Stimulated activated CD4-positive, alpha-beta T cell treated with anti-CD3 and anti-CD28 coated beads, Interleukin-2, amount 100 ng/mL, for 4 hours (primary cell): ENCODE data around the gene MACF1.
A peak's percentile ranks its signal among the peaks of the same experiment; 100 is the strongest.
"Not testable (repeated sequence)": the region's sequence is repeated elsewhere in the genome, so short reads cannot be mapped to it uniquely, and the experiment has no call there.

Experiments
- DNase-seq: peaks from one replicate; pipeline ENCODE4 v3.0.0-alpha.2; 2020; ENCODE audit warnings: low read depth

The MACF1 gene

DNA sequence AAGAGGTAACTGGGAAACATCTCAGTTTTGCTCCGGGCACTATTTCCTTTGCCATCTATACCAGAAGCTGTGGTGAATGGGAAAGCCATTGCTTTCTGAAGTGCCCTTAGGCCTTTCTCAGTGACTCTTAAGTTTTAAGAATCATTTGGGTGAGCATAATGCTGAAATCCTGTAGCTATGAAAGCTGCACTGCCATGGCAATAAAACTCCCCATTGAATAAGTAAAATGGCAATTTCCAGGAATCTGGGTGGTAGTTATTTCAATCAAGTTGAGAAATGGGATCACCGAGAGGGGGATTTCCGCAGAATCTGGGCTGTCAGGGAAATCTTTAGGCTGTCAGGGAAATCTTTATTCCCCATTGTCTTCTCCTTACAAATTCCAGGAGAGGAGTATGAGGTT, 26.8 kb upstream of the MACF1 start:
- no peak for DNase-seq

DNA sequence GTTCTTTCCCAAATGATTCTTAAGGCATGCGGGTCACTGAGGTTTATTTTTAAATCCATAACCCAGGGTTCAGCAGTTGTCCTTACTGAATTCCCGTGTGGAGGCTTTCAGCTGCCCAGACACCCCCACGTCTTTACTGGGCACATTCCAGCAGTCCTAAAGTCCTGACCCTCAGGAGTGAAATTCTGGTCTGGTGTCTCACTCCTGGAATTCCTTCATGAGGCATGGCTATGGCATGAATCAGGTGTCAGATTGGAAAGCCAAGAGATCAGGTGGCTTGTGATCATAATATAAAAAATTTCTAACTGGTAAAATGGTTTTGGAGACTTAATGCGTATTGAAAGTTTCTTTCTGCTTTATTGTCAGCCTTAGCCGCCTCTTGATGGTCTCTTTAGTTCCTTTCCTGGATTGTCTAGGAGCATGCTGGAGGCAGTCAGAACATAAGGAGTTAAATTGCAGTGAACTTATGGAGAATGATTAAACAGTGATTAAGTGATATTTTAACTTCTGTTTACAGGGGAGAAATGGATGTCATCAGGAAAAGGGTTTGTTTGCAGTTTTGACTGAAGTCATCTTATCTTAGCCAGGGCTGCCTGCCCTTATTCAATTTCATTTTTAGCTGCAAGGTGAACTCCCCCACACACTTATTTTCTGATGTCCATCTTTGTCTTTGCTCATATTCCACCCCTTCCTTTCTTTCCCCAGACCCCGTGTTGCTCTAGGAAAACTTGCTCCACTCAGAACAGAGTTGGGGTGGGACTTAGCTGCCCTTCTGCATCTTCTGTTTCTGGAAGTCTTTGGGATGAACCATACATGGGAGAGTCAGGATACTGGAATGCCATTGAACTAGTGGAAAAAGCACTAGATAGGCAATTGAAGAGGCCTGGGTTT, 25.7 kb upstream of the MACF1 start:
- no peak for DNase-seq

DNA sequence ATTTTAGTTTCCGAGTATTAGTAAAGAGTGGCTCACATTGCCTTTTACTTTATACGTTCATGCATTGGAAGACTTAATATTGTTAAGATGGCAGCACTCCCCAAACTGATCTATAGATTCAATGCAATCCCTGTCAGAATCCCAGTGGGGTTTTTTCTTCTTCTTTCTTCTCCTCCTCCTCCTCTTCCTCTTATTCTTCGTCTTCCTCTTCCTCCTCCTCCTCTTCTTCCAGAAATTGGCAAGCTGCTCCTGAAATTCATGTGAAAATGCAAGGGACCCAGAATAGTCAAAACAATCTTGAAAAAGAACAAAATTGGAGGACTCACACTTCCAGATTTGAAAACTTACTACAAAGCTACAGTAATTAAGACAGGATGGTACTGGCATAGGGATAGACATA, 23.2 kb upstream of the MACF1 start:
- DNase-seq: no peak

DNA sequence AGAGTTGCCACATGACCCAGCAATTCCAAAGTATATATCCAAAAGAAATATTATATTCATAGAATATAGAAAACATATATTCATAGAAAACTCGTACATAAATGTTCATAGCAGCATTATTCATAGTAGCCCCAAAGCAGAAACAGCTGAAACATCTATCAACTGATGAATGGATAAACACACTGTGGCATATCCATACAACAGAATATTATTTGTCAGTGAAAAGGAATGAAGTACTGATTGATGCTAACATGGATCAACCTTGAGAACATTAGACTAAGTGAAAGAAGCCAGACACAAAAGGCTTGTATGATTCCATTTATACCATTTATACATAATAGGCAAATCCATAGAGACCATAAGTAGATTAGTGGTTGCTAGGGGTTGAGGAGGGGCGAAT, 21.7 kb upstream of the MACF1 start:
- DNase-seq: no peak

DNA sequence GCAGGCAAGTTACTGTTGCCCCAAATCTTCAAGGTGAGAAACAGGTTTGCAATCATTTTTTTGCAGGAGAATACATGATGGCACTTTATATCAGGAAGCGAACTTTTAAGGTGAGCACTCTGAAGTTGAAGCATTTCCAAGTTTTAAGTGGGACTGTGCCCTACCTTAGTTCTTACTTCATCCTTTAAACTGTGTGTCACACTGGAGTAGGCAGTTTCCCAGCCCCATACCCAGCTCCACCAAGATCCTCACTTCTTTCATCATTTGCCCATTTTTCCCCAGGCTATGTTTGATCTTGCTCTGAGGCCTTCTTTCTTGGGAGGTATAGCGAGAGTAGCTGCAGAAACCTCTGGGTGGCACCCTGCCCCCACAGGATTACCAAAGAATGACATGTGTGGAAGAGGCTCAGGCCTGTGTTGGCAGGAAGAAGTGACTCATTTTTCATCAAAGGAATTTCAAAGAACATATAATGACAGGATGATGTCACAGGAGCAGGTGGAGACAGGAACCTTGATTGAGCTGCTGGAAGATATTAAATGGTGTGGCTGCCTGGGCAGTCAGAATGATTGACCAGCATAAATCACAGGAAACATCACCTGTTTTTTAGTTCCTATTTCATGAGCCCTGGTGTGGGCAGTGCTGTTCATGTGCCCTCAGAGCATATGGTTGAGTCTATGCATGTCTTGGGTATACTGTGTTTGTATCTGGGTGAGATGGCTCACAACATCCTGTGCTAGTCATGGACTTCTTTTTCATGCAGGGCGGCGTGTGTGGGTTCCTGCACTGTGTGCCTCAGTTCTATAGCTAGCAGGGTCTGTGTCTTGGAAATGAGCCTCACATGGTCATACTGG, 20.8 kb upstream of the MACF1 start:
- peak; percentile 86 for DNase-seq

DNA sequence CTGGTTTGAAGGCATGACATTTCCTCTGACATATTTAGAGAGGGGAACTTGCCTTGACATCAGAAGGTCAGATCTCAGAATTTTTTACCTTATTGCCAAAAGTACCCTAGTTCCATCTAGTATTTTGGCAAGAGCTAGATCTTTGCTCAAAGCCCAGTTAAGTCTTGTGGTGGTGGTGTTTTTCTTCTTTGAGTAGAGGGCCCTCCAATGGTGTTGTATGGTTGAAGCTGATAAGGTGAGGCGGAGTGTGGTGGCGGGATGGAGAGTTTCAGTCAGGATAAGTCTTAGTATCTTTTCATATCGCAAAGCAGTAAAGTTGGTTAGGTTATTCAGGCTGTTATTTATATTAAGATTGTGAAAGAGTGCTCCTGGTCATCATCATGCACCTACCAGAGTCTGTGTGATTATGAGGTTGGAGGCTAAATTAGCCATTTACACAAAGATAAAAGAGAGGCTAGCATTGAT, 20.1 kb upstream of the MACF1 start:
- DNase-seq: no peak

DNA sequence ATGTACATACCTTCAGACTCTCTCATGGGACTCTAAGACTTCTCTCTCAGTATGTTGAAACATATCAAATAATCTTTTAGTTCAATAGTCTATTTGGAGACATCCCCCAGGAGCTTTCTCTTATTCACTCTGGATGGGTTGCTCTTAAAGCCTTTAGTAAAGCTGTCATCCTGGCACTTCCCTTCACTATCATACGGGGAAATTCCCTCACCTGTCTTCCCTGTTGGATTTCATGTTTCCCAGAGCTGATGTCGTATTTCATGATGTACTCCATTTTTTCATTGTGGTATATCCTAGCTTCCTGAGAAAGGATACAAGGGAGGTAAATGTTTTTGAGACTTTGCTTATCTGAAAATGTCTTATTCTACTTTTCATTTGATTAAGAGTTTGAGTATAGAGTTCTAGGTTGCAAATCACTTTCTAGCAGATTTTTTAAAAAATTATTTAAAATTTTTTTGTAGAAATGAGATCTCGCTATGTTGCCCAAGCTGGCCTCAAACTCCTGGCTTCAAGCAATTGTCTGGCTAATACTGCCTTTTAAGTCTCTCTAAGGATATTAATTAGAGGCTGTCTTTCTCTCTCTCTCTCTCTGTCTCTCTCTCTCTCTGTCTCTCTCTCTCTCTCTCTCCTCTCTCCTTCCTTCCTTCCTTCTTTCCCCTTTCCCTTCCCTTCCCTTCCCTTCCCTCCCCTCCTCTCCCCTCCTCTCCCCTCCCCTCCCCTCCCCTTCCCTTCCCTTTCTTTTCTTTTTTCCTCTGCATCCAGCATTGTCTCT, 17.0 kb upstream of the MACF1 start:
- DNase-seq: no peak

DNA sequence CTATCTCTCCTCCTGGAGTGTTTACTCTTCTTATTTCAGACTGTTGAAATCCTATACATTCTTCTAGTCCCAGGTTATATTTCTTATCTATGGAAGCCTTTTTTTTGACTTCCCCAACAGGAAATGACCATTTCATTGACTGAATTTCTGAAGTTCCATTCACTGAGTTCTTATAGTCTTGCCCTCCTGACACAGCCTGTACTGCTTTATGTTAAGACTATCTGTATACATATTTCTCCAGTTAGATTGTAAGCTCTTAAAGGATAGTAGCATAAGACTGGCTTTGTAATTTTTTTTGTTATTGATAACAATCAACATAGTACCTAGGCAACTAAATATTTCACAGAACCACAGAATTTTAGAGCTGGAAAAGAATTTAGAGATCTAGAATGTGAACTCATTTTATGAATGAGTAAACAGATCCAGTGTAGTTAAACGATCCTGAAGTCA, 14.9 kb upstream of the MACF1 start:
- no peak for DNase-seq

DNA sequence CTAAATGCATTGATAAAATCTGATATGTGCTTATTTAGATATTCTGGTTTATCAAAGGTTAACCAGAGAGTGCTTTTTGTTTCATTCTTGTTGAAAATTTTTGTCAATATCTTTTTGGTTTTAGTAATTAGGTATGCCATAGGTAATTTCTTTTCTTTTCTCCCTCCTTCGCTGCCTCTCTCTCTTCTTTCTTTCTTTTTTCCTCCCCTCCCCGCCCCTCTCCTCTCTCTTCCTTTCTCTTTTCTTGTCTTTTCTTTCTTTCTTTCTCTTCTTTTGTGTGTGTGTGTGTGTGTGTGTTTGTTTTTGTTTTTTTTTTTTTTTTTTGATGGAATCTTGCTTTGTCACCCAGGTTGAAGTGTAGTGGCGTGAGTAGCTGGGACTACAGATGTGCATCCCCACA, 14.4 kb upstream of the MACF1 start:
- no peak for DNase-seq

DNA sequence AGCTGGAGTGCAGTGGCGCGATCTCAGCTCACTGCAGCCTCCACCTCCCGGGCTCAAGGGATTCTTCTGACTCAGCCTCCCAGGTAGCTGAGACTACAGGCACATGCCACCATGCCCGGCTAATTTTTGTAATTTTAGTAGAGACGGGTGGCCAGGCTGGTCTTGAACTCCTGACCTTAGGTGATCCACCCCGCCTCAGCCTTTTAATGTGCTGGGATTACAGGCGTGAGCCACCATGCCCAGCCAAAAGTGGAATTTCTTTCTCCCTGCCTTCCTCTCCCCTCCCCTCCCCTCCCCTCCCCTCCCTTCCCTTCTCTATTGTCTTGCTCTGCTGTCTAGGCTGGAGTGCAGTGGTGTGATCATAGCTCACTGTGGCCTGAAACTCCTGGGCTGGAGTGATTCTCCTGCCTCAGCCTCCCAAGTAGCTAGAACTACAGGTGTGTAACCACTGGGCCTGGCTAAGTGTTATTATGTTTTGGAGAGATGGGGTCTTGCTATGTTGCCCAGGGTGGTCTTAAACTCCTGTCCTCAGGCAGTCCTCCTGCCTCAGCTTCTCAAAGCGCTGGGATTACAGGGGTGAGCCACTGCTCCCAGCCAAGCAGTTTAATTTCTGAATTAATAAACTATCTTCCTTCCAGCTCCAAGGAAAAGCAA, 10.0 kb upstream of the MACF1 start:
- DNase-seq: no peak

DNA sequence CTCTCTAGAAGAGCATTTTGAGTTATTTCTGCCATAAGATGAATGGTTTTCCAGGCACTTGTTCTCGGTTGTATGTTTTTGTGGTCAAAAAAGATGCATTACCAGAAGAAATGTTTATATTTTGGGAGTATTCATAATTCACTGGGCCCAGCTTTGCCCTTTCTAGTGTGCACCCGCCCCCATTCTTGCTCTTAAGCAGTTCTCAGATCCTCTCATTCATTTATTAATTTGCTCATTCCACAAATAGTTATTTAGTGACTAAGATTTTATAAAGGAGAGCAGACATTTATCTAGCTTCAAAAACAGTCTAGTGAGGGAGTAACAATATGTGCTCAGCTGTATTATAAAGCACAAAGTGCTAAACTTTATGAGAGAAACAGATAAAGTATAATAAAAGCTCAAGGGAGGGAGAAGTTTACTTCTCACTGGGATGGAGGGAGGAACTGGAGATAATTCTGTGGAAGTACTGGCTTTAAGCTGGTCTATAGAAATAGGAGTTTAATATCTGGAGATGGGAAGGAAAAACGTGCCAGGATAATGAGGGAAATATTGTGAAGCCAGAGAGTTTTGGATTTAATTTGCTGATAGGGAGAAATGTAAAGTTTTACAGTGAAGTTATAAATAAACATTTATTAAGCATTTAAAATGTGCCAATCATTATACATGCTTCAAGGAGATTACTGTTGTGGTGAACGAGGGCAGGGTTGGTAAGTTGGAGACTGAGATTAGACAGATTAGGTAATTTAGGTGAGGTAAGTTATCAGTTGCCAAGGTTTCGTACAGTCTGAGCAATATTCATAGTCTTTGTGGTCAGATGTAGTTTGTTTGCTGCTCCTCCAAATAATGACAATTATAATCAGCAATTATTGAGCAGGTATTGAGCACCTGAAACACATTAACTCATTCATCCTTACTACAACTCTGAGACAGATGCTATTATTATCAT, 9.1 kb upstream of the MACF1 start:
- DNase-seq: no peak

DNA sequence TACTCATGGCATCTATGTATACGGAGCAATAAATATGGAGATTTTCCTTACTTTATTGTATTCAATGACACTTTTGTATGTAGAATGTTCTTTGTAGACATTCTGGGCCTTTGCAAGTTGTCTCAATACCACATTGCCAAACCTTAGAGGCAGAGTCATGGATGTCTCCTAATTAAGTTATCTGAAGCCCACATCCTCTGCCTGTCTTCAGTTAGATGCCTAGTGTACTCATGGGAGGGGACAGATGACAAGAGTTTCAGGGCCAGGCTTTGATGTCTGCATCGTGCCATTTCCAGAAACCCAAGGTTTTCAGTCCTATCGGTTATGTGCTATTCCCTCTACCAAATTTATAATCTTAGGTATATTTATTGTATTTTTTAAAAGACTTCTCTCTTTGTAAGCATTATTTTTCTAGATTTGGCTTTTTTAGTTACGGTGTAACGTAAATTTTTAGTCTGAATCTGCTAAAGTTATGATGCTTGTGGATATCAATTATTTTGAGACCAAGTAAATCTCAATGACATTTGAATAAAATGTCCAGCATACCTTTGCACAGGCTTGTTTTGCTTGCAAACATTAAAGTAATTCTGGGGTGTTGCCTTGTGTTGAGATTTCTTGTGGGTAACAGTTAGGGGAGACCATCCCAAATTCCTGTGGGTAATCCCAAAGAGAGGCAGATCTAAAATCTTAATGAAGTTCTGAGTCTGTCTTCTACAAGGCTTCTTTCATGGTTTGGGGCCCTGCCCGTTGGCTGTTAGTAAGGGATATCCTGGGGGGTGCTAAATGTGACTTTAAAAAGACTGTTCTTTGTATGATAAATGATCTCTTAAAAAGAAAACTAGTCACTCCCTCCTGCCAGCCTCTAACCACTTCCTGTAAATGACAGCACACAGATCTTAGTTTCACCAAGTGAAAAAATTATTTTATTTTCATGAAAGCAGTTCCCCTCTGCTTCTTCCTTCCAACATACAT, 8.0 kb upstream of the MACF1 start:
- DNase-seq: no peak

DNA sequence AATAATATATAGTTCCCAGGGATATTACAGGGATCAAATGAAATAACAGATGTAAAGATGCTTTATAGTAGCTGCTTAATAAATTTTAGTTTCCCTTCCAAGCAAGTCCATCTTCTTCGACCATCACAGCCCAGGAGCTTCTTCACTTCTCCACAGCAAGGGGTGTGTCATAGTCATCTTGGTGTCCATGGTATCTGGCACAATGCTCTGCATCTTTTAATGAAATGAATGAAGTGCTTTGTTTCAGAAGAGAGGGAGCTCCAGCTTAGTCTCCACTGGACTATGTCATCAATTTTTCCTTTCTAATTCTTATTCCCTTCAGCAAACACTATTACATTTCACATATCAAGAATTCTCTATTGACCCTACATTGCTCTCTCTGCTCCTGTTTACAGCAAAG, 4.9 kb upstream of the MACF1 start:
- no peak for DNase-seq

DNA sequence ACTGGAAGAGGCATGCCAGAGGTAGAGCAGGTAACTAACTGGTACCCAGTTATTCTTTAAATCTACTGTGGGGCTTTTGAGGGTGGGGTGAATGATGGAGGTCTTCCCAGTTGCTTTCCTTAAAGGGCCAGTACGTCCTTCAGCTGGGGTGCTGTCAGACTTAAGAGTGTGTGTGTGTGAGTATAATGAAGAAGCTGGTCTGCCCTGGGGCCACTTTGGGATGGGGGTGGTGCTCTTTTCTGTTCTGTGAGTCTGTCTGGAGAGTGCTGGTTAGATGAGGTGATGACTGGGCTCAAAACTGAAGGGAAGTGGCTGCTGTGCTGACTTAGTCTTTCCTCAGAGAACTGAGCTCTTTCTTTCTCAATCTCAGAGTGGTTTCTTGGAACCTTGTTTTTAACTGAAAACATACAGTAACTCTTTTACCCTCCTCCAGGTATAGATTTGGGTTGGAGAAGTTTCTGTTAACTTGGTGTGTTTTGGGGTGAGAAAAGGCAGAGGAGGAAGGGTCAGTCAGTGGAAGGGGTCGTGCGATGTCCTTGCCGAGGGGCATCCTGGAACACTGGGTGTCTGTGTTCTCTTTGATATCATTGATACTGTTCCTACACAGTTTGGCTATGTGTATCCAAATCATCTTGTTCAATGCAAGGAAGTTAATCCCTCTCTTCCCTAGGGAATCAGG, 746 bp downstream of the MACF1 start:
- DNase-seq: peak; percentile 68

DNA sequence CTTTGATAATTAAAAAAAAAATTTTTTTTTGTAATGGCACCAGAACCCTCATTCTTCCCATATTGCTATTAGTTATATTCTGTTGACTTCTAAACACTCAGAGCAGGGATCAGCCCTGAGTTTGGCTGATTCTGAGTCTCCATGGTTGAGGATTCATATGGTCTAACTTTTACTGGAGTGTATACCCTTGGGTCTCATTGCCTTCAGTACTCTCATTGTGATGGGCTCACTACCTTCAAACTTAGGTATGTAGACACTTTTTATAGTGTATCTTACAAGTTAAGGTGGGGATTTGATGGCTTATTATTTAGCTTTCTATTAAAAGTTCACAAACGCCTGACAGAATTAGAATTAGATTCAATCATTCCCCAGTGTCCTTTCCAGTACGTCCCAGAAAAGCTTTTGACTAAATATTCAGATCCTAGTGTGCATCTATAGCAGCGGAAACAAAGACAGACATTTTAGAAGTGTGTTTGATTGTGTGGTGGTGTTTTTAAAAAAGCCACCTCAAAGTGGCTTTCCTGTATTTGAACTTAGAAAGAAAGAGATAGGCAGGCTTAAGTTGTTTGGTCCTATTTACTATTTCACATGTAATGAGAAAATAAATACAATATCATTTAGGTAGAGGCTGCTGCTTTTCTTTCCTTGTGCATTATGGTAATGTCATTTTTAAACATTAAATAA, 1.4 kb downstream of the MACF1 start:
- DNase-seq: no peak

DNA sequence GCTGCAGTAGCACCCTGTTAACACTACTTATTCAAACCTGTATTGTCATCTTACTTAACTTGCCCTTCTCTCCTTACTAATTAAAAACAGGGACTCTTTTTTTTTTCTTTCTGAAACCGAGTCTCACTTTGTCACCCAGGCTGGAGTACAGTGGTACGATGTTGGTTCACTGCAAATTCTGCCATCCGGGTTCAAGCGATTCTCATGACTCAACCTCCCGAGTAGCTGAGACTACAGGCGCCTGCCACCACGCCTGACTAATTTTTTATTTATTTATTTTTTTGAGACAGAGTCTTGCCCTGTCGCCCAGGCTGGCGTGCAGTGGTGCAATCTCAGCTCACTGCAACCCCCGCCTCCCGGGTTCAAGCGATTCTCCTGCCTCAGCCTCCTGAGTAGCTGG, 3.9 kb downstream of the MACF1 start:
- DNase-seq: not testable (repeated sequence)

DNA sequence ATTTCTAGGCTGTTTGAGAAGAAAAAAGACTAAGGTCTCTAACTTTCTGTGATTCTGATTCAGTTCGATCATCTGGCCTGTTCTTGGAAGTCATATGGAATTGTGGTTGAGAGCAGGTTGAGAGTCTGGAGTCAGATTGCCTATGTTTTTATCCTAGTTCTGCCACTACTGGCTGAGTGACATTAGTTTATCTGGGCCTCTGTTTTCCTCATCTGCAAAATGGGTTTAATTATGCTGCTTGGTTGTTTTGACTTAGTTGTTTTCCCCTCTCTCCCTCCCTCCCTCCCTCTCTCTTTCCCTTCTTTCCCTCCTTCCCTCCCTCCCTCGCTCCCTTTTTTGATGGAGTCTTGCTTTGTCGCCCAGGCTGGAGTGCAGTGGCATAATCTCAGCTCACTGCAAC, 6.2 kb downstream of the MACF1 start:
- DNase-seq: no peak

DNA sequence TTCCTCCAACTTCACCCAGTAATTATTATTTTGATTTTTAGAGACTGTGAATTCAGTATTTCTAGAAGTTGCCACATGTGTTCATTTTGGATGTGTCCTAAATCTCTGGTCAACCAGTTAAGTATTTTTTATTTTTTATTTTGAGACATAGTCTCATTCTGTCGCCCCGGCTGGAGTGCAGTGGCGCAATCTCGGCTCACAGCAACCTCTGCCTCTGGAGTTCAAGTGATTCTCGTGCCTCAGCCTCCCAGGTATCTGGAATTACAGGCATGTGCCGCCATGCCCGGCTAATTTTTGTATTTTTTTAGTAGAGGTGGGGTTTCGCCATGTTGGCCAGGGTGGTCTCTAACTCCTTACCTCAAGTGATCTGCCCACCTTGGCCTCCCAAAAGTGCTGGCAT, 8.0 kb downstream of the MACF1 start:
- no peak for DNase-seq
